ENCODE data around the gene LMTK2.
A peak's percentile ranks its signal among the peaks of the same experiment; 100 is the strongest.
"Not testable (repeated sequence)": the region's sequence is repeated elsewhere in the genome, so short reads cannot be mapped to it uniquely, and the experiment has no call there.

The LMTK2 gene

GRCh38 chr7:98205162-98205845, 98.6 kb downstream of the LMTK2 start:
- no peak for DNase-seq

DNA sequence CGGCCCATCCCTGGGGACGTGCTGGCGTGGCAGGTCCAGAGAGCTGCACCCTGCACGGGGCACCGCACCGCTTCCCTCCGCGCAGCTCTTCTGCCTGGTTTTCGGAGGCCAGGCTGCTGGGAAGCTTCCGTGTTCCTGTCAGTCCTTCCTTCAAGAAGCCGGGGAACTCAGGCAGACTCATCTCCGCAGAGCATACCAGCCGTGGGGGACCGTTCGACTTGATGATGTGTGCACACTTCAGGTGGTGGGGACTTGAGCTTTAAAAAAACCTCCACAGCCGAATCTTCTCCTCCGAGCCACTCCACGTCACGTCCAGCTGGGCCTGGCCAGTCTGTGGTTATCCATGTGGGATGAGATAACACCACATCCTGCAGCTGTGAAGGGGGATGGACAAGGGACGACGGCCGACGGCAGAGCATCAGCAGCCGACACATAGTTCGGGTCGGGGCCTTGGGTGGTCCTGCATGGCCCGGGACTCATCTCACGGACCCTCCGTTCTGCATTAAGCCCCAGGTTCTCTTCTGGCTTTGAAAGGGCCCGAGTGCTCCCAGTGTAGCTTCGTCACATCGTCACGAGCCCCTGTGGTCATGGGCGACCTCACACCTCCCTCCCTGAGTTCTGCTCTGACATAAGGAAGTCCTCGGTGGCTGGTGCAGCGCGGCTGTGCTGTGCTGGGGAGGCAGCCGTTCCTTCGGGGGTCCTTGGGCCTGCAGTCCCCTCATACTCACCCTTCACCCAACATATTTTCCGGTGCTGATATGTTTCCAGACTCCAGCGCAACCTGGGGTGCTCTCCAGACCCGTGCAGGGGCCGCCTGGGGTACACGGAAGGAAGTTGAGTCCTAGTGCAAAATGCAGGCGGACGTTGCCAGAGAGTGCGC, 100.0 kb downstream of the LMTK2 start:
- no peak for DNase-seq

DNA sequence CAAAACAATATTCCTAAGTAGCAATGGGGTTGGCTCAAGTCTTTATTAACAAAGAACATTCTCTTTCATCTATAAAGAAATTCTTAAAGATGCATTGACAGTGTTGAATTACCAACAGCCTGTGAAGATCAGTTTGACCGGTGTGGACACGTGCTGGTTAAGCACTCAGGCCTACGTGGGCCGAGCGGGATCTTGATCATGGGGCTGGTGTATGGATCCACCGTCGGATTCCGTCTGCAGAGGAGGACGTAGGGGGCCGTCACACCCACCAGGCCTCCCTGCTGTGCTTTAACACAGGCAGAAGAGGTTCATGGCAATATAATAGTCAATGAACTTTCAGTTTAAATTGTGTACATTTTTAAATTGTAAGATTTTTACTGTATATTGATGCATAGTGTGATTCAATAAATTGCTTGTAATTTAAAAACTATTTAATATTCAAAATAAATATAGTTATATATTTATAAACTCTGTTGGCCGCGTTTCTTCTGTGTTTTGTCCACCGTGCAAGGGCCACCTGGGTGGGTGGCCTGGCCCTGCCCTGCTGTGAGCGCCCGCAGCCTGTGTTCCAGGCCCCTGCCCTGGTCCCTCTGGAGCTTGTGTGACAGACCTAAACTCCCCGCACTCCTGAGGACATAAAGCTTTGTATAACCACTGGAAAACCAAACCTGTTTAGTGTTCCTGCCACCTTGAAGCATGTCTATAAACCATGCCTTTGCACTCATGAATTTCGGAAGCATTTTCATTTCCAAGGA, 102.7 kb downstream of the LMTK2 start:
- no peak for DNase-seq

- DNase-seq, result no peak
These were observed 104.0 kb downstream of the LMTK2 start for GRCh38 chr7:98210513-98211220.

- DNase-seq, result peak; percentile 45 to 59
These were observed 104.6 kb downstream of the LMTK2 start, which contains the start of gene BHLHA15 for GRCh38 chr7:98211221-98211675. Gene BHLHA15, plus strand, starts transcription at chr7:98211439. Its CDS starts 871 bp downstream, at chr7:98212310.

- no peak for DNase-seq
These were observed 105.2 kb downstream of the LMTK2 start for GRCh38 chr7:98211676-98212531.

DNA sequence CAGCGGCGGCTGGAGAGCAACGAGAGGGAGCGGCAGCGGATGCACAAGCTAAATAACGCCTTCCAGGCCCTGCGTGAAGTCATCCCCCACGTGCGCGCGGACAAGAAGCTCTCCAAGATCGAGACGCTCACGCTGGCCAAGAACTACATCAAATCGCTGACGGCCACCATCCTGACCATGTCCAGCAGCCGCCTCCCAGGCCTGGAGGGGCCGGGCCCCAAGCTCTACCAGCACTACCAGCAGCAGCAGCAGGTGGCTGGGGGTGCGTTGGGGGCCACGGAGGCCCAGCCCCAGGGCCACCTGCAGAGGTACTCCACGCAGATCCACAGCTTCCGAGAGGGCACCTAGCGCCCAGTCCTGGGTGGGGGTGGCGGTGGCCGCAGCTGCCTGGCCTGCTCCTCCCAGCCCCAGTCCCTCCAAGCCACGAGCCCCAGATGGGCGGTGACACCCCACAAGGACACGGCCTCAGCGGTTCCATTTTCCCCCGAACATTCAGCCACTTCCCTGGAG, 105.9 kb downstream of the LMTK2 start:
- no peak for DNase-seq

GRCh38 chr7:98213296-98213887, 106.7 kb downstream of the LMTK2 start:
- no peak for DNase-seq

- DNase-seq, result no peak
These were observed 107.5 kb downstream of the LMTK2 start for GRCh38 chr7:98213888-98214810.

DNA sequence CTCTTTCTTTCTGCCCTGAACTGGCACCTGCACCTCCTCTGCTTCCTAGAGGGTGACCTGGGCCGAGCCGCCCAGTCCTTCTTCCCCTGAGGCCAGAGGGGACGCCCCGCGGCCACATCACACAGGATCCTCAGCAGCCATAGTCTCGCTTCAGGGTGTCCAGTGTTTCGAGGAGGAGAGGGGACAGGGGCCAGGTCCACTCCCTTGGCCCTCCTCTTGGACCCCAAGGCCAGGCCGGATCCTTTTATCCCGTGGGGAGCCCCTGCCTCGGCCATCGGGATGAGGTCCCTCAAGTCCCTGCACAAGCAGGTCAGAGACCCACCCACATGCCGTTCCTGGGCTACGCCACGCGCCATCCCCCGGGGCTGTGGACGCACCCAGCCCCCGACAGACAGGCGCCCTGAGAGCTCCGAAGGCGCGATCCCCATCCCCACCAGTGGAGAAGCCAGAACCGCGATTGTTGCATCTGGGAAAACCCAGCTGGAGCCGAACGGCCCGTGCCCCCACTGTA, 108.2 kb downstream of the LMTK2 start:
- DNase-seq, result no peak

- no peak for DNase-seq
These were observed 109.2 kb downstream of the LMTK2 start for GRCh38 chr7:98215561-98216495.

GRCh38 chr7:98216941-98217622, 110.4 kb downstream of the LMTK2 start:
- no peak for DNase-seq

DNA sequence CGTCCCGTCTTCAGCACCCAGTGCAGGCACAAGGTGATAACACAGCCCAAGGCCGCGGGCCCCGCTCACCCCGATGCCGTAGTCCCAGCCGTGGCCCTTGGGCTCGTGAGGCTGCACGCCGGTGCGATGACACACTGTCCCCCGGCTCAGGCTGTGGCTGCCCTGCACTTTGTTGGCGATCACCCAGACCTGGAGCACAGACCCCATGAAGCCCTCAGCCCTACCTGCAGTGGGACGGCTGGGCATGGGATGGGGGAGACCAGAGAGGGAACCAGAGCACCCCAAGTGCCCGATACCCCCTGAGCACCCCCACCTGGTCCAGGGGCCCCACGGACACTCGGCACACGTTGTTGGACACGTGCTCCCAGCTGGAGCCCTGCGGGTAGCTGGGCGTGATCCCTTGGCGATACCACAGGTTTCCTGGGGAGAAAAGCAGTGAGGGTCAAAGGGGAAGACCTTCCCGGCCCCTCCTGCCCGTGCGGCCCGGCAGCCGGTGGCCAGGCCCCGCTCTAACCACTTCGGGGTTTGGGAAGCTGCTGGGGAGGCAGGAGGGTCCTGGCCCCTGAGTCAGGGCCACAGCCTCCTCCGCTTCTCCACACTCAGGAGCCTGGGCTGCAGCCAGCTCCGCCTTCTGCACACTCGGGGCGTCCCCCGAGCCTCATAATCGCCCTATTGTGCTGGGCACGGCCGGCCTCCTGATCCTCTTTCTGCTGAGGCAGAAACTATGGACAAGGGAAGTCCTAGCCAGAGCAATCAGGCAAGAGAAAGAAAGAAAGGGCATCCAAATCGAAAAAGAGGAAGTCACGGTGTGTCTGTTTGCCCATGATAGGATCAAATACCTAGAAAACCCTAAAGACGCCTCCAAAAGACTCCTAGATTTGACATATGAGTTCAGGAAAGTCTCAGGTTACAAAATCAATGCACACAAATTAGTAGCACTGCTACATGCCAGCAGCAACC, 111.2 kb downstream of the LMTK2 start:
- DNase-seq, result no peak

GRCh38 chr7:98219382-98219781, 112.7 kb downstream of the LMTK2 start:
- DNase-seq, result not testable (repeated sequence)

DNA sequence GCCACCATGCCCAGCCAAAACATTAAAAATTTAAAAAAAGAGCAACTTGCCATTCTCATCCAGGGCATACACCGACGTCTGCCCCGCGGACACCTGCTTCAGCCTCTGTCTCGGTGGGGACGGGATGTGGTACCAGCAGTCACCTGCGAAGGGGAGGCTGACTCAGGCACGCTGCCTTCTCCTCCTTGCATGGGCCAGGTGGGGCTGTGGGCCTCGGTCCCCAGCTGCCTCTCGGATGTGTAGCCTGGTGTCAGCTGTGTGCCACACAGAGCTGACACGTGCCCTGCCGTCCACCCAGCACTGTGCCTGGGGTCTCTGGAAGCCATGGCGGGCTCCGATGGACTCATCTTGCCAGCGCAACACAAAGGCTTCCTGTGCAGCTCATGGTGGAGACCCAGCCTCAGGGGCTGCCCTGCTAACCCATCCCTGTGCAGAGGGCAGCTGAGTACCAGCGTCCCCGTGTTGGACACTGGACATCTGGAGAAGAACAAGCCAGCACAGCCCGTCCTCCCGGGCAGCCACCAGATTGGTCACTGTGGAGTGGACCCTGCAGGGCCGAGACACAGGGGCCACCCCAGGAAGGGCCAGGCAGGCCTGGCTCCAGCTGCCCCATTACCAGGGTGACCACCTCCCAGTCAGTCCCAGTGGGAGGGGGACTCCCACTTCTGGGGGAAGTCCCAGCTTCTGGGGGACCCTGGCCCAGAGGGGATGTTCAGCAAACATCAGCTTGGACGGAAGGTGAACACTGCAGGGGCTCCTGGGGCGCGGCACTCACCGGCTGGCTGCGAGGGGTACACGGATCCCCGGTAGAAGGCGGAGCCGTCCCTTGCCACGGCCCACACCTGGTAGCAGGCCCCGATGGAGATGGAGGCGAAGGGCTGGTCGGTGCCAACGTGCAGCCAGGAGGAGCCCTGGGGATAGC, 115.2 kb downstream of the LMTK2 start:
- DNase-seq, result no peak
